HepG2 (cell line): Measurements from ENCODE around the gene USP27X. TPM values are rescaled to one million over a fixed set of nuclear protein-coding genes. Genes with fewer than 3 reads are reported as not detected.
A peak's percentile ranks its signal among the peaks of the same experiment; 100 is the strongest.

Source experiments
- AHDC1 ChIP-seq: sonication (generic); formaldehyde crosslinking; IDR thresholded peaks from 2 replicates; pipeline ENCODE4 v1.5.1; 2020; ENCODE audit warnings: mild to moderate bottlenecking, missing genetic modification reagents, borderline replicate concordance
- ARHGAP35 ChIP-seq: sonication (generic); formaldehyde crosslinking; IDR thresholded peaks from 2 replicates; pipeline ENCODE4 v1.9.0; 2022; ENCODE audit warnings: mild to moderate bottlenecking, inconsistent platforms, moderate library complexity, missing genetic modification reagents, borderline replicate concordance
- KAT2B ChIP-seq: fragments of 150-350 bp; IDR thresholded peaks from 2 replicates; pipeline ENCODE4 v1.6.1; 2014; ENCODE audit warnings: low read depth, low read length, borderline replicate concordance
- KDM1A ChIP-seq: IDR thresholded peaks from 2 replicates; pipeline ENCODE4 v1.6.1; 2016; ENCODE audit warnings: missing compliant biosample characterization
- KLF13 ChIP-seq: sonication (generic); formaldehyde crosslinking; IDR thresholded peaks from 2 replicates; pipeline ENCODE4 v1.4.0; 2020; ENCODE audit warnings: mild to moderate bottlenecking, missing genetic modification reagents
- REPIN1 ChIP-seq: sonication (generic); formaldehyde crosslinking; IDR thresholded peaks from 2 replicates; pipeline ENCODE4 v1.8.0; 2022; ENCODE audit warnings: missing genetic modification reagents, low read depth, mild to moderate bottlenecking, borderline replicate concordance
- RFX3 ChIP-seq: IDR thresholded peaks from 2 replicates; pipeline ENCODE4 v1.6.1; 2016; ENCODE audit warnings: missing biosample characterization, missing genetic modification reagents
- ZNF121 ChIP-seq: sonication (generic); formaldehyde crosslinking; IDR thresholded peaks from 2 replicates; pipeline ENCODE4 v1.5.0; 2020; ENCODE audit warnings: mild to moderate bottlenecking, missing genetic modification reagents
- ZNF124 ChIP-seq: sonication (generic); formaldehyde crosslinking; IDR thresholded peaks from 2 replicates; pipeline ENCODE4 v1.4.0; 2020; ENCODE audit warnings: missing genetic modification reagents
- ZNF607 ChIP-seq: sonication (generic); formaldehyde crosslinking; IDR thresholded peaks from 2 replicates; pipeline ENCODE4 v1.5.1; 2020; ENCODE audit warnings: missing genetic modification reagents, mild to moderate bottlenecking, borderline replicate concordance
- ZNF710 ChIP-seq: sonication (generic); formaldehyde crosslinking; IDR thresholded peaks from 2 replicates; pipeline ENCODE4 v1.5.0; 2020; ENCODE audit warnings: mild to moderate bottlenecking, missing genetic modification reagents, borderline replicate concordance
- ZNF749 ChIP-seq: sonication (generic); formaldehyde crosslinking; IDR thresholded peaks from 2 replicates; pipeline ENCODE4 v1.8.0; 2022; ENCODE audit warnings: mild to moderate bottlenecking, missing genetic modification reagents, moderate library complexity, borderline replicate concordance
- polyA plus RNA-seq, 8 experiments: library from polyadenylated mRNA; depleted of rRNA in 3 of 8; stranded (reverse) in 7 of 8; unstranded in 1 of 8; fragments of >200 nt; fragmentation: Illumina TruSeq in 4 of 8; extraction: Trizol in 4 of 8; gene quantifications; 2 replicates each; pipeline versions ENCODE4 v1.2.1 to v1.2.3, GENCODE V29; 2011 to 2016; ENCODE audit warnings: low read depth in 4 of 8, missing spikeins in 1 of 8, mixed read lengths in 1 of 8; ENCODE audit not compliant: insufficient read depth in 1 of 8
- total RNA-seq, 5 experiments: library from RNA; depleted of rRNA; stranded (reverse); fragments of >200 nt; fragmentation: Illumina TruSeq; extraction: Trizol; gene quantifications; 2 replicates each; pipeline ENCODE4 v1.2.3, GENCODE V29; 2016; ENCODE audit warnings: low read depth in 1 of 5
- TF ChIP-seq, protein P1 (sequence below): sonication (generic); formaldehyde crosslinking; IDR thresholded peaks from 2 replicates; pipeline ENCODE4 v1.4.0; 2020; ENCODE audit warnings: mild to moderate bottlenecking, missing genetic modification reagents
- TF ChIP-seq, protein P2 (sequence below): sonication (generic); formaldehyde crosslinking; IDR thresholded peaks from 2 replicates; pipeline ENCODE4 v1.8.1; 2023; ENCODE audit warnings: mild to moderate bottlenecking, missing genetic modification reagents

Gene USP27X
- total and polyA plus RNA-seq, 2 of the 13 experiments (the other 11 are each of a cell fraction or from before 2014, with no cell fraction given), result 7.2 to 9.7 TPM

GRCh38 chrX:49877397-49878101 lies 1.7 kb upstream of the USP27X start (continued):
- TF ChIP-seq, protein P1, sequence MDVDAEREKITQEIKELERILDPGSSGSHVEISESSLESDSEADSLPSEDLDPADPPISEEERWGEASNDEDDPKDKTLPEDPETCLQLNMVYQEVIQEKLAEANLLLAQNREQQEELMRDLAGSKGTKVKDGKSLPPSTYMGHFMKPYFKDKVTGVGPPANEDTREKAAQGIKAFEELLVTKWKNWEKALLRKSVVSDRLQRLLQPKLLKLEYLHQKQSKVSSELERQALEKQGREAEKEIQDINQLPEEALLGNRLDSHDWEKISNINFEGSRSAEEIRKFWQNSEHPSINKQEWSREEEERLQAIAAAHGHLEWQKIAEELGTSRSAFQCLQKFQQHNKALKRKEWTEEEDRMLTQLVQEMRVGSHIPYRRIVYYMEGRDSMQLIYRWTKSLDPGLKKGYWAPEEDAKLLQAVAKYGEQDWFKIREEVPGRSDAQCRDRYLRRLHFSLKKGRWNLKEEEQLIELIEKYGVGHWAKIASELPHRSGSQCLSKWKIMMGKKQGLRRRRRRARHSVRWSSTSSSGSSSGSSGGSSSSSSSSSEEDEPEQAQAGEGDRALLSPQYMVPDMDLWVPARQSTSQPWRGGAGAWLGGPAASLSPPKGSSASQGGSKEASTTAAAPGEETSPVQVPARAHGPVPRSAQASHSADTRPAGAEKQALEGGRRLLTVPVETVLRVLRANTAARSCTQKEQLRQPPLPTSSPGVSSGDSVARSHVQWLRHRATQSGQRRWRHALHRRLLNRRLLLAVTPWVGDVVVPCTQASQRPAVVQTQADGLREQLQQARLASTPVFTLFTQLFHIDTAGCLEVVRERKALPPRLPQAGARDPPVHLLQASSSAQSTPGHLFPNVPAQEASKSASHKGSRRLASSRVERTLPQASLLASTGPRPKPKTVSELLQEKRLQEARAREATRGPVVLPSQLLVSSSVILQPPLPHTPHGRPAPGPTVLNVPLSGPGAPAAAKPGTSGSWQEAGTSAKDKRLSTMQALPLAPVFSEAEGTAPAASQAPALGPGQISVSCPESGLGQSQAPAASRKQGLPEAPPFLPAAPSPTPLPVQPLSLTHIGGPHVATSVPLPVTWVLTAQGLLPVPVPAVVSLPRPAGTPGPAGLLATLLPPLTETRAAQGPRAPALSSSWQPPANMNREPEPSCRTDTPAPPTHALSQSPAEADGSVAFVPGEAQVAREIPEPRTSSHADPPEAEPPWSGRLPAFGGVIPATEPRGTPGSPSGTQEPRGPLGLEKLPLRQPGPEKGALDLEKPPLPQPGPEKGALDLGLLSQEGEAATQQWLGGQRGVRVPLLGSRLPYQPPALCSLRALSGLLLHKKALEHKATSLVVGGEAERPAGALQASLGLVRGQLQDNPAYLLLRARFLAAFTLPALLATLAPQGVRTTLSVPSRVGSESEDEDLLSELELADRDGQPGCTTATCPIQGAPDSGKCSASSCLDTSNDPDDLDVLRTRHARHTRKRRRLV (CRISPR knock-in tag), result no peak
- TF ChIP-seq ARHGAP35 (no peak), KDM1A (no peak), REPIN1 (CRISPR knock-in tag) (peak; percentile 31; the same call in 1 of the 2 replicates), KLF13 (CRISPR knock-in tag) (no peak), ZNF710 (CRISPR knock-in tag) (0 out of 2 replicates have a peak, but pooled peaks have one; percentile 26), ZNF749 (CRISPR knock-in tag) (no peak), ZNF124 (CRISPR knock-in tag) (no peak), ZNF607 (no peak), RFX3 (CRISPR knock-in tag) (no peak), AHDC1 (peak; percentile 77), ZNF121 (CRISPR knock-in tag) (no peak), KAT2B (no peak)
- TF ChIP-seq, protein P2, sequence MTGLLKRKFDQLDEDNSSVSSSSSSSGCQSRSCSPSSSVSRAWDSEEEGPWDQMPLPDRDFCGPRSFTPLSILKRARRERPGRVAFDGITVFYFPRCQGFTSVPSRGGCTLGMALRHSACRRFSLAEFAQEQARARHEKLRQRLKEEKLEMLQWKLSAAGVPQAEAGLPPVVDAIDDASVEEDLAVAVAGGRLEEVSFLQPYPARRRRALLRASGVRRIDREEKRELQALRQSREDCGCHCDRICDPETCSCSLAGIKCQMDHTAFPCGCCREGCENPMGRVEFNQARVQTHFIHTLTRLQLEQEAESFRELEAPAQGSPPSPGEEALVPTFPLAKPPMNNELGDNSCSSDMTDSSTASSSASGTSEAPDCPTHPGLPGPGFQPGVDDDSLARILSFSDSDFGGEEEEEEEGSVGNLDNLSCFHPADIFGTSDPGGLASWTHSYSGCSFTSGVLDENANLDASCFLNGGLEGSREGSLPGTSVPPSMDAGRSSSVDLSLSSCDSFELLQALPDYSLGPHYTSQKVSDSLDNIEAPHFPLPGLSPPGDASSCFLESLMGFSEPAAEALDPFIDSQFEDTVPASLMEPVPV (CRISPR knock-in tag), result no peak
